Fibroblast of lung (primary cell): ENCODE results near the gene HIGD2A.

Experiments
- CTCF ChIP-seq, 2 donors: IDR thresholded peaks in 1 of 2; conservative IDR thresholded peaks in 1 of 2; 1 replicate in 1 of 2; 2 replicates in 1 of 2; pipeline ENCODE4 v1.5.1; 2011 to 2012; ENCODE audit warnings: low read length in 2 of 2, control low read depth in 1 of 2, inconsistent platforms in 1 of 2, low read depth in 1 of 2, mild to moderate bottlenecking in 1 of 2
- EZH2 ChIP-seq: IDR thresholded peaks from 2 replicates; pipeline ENCODE4 v1.5.1; 2012; ENCODE audit warnings: low read length, control low read depth, mild to moderate bottlenecking; ENCODE audit errors: missing control alignments

- TF ChIP-seq CTCF (conservative IDR thresholded peaks at IDR 0.05 in 1 of 2, IDR thresholded peaks at IDR 0.05 in 1 of 2; ENCODE audit: low read depth in 1 of 2, low read length in 2 of 2) (no peak), EZH2 (no peak)
Observed at GRCh38 chr5:176366232-176366894, 22.2 kb upstream of the HIGD2A start.
